ENCODE results near the gene ZZZ3.

- TF ChIP-seq POLR2A (IDR thresholded peaks at IDR 0.05; ENCODE audit: low read length), result no peak
- no peak for TF ChIP-seq GATA1 (IDR thresholded peaks at IDR 0.05; ENCODE audit: low read depth, low read length)
Observed at GRCh38 chr1:77639056-77639455, 43.4 kb downstream of the ZZZ3 start.

All from erythroblast (primary cell).